22Rv1 (cell line): ENCODE measurements around the gene SNAPC4.
"Not testable (repeated sequence)": the region's sequence is repeated elsewhere in the genome, so short reads cannot be mapped to it uniquely, and the experiment has no call there.

Experiments
- H3K27ac ChIP-seq: fragments of 450-650 bp; 2 replicates; pipeline ENCODE4 v1.5.1; 2017
- ZFX ChIP-seq: fragments of 450-650 bp; IDR thresholded peaks from 2 replicates; pipeline ENCODE4 v1.6.1; 2017; ENCODE audit warnings: antibody characterized with exemption, borderline replicate concordance
- TF ChIP-seq, protein P1 (sequence below): fragments of 450-650 bp; IDR thresholded peaks from 2 replicates; pipeline ENCODE4 v1.5.1; 2017; ENCODE audit warnings: mild to moderate bottlenecking

Gene SNAPC4

GRCh38 chr9:136431782-136432350 is 31.9 kb upstream of the SNAPC4 start:
- H3K27ac ChIP-seq, result no peak overlapping the region
- no peak for TF ChIP-seq ZFX
- TF ChIP-seq, protein P1, sequence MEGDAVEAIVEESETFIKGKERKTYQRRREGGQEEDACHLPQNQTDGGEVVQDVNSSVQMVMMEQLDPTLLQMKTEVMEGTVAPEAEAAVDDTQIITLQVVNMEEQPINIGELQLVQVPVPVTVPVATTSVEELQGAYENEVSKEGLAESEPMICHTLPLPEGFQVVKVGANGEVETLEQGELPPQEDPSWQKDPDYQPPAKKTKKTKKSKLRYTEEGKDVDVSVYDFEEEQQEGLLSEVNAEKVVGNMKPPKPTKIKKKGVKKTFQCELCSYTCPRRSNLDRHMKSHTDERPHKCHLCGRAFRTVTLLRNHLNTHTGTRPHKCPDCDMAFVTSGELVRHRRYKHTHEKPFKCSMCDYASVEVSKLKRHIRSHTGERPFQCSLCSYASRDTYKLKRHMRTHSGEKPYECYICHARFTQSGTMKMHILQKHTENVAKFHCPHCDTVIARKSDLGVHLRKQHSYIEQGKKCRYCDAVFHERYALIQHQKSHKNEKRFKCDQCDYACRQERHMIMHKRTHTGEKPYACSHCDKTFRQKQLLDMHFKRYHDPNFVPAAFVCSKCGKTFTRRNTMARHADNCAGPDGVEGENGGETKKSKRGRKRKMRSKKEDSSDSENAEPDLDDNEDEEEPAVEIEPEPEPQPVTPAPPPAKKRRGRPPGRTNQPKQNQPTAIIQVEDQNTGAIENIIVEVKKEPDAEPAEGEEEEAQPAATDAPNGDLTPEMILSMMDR, result no peak

DNA sequence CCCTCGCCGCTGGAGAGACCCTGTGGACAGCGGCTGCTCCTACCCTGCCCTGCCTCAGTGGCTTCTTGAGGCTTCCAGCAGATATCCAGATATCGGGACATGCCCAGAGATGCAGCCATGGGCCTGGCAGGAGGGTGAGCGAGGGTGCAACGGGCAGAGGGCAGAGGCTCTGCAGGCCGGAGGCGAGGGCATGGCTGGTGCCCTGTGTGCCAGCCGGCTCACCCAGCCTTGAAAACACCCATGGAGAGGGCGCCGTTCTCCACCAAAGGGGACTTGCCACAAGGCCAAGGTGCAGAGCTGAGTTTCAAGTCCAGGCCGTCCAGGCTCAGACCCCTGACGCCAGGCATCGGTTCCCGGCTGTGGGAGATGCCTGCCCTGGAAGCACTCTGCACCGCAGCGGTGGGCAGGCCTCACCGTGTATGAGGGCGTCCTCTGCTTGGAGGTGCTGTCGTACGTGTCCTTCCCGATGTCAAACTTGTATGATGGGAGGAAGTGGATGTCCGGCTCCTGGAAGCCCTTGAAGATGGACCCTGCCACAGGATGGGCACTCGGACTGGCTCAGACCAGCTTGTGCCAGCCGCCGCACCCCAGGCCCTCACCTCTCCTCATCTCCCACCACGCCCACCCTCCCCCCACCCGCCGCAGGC is 30.7 kb upstream of the SNAPC4 start:
- H3K27ac ChIP-seq, result no peak overlapping the region
- TF ChIP-seq, protein P1, result no peak
- no peak for TF ChIP-seq ZFX

- TF ChIP-seq ZFX, result no peak
- TF ChIP-seq, protein P1, result no peak
- no peak overlapping the region for H3K27ac ChIP-seq
Measured at GRCh38 chr9:136429683-136430491, 29.9 kb upstream of the SNAPC4 start.

DNA sequence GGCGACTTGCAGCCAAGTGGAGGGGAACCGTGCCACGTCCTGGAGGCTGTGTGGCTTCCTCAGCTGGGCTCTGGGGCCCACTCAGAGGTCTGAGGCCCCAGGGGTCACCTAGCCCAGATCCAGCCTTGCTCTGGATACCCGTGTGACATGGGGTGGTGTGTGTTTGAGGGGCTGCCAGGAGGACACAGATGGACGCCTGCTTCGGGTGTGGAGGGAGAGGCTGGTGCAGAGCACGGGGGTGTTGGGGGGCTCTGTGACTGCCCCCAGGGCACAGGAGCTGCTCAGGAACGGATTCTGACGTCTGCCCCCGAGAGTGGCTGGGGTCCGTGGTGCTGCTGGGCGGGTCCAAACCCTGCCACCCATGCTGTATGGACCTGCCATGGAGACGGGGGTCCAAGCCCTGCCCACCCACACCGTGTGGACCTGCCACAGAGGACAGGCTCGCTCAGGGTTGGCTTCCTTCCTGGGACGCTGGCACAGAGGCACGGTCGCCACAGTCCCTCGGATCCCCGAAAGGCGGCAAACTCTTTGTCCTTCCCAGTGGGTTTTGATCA is 29.2 kb upstream of the SNAPC4 start:
- TF ChIP-seq ZFX, result no peak
- TF ChIP-seq, protein P1, result no peak
- H3K27ac ChIP-seq, result no peak overlapping the region

GRCh38 chr9:136426787-136427186 is 26.8 kb upstream of the SNAPC4 start:
- TF ChIP-seq, protein P1, result no peak
- TF ChIP-seq ZFX, result no peak
- H3K27ac ChIP-seq, result no peak overlapping the region

- H3K27ac ChIP-seq, result not testable (repeated sequence)
Measured at GRCh38 chr9:136425367-136425766, 25.4 kb upstream of the SNAPC4 start.

GRCh38 chr9:136424750-136425362 is 24.9 kb upstream of the SNAPC4 start:
- no peak for TF ChIP-seq ZFX
- TF ChIP-seq, protein P1, result no peak
- H3K27ac ChIP-seq, result no peak overlapping the region
